ENCODE results near the gene SEMA5B.
A peak's percentile ranks its signal among the peaks of the same experiment; 100 is the strongest.

The SEMA5B gene

DNA sequence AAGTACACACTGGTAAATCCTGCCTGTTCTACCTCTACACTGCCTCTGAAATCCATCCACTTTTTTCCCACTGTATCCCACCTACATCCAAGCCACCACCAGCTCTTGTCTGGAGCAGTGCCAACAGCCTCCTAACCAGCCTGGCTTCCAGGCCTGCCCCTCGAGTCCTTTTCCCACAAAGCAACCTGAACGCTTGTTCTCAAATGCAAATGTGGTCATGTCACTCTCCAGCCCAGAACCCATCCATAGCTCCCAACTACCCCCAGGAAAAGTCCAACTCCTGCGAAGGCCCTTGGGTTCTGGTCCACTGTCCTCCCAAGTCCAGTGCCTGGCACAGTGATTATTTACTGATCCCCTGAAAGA is 83.8 kb downstream of the SEMA5B start:
- DNase-seq = no peak

GRCh38 chr3:122942937-122943827 is 84.4 kb downstream of the SEMA5B start:
- DNase-seq = peak; percentile 25

- no peak for DNase-seq
These were observed 85.3 kb downstream of the SEMA5B start for GRCh38 chr3:122942239-122942638.

GRCh38 chr3:122941228-122942206 is 86.0 kb downstream of the SEMA5B start:
- DNase-seq = no peak

DNA sequence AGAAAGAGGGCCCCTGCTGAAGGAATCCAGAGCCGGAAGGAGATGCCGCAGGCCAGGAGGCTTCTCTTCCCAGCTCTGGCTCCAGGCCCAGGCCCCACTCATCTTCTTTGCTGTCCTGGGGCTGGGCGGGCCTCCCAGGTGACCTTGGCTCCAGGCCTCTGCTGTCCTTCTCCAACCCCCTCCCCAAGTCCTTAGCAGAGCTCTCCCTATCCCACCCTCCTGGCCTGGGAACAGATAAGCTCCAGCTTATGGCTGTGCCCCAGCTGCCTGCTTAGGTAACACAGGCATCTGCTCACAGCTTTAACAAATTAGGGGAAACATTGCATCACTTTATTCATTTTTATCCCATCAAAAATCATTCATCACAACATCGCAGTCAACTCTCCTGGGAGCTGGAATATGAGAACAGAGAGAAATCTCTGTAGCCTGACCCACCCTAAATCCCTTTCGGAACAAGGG is 86.9 kb downstream of the SEMA5B start:
- no peak for DNase-seq

GRCh38 chr3:122938783-122939425 is 88.7 kb downstream of the SEMA5B start:
- no peak for DNase-seq

- DNase-seq = no peak
These were observed 89.8 kb downstream of the SEMA5B start for GRCh38 chr3:122937745-122938144.

DNA sequence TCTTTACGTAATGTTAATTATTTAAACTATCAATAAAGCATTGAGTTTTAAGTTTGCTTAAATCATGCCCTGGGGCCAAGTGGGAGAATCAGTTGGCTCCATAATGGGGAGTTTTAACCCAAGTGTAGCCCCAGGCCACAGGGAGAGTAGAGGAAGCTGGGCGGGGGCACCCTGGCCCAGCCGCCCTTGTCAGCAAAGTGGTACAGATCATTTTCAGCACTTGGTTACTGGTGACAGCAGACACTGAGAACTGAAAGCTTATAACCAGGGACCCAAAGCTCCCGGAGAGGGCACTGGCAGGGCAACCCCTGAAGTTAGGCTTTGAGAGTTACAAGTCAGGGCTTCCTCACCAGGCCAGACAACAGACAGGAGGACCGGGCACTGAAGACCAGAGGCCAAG is 90.6 kb downstream of the SEMA5B start:
- DNase-seq = no peak

DNA sequence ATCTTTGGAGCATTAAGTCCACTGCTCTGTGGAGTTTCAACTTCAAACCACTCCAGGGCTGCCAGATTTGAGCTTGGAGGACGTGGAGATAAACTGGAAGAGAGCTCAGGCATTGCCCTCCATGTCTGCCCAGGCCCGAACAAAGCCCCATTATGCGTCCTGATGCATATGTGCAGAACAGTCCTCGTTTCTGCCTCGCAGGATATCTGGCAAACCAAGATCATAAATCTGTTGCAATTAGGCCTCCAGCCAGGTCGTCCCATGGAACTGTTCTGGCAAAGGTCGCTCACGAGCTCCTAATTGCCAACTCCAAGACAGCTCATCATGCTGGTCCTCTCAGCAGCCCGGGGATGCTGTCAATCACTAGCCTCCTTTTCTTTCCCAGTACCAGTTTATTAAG is 91.2 kb downstream of the SEMA5B start:
- DNase-seq = no peak

DNA sequence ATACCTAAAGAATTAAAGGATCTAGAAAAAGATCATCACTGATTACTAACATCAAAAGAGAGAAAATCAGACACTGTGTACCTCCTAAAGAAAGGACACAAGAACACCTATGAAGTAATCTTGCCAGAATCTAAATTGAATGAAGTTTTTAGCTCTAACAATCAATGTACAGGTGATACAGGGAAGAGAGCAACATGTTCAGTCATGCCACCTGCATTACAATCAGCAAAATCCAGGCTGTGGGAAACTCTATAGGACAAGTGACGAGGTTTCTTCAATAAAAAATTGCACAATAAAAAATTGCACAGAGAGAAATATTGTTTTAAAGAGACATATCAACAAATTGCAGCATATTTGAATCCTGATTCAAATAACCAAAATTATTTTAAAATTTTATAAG is 93.3 kb downstream of the SEMA5B start:
- DNase-seq = no peak

DNA sequence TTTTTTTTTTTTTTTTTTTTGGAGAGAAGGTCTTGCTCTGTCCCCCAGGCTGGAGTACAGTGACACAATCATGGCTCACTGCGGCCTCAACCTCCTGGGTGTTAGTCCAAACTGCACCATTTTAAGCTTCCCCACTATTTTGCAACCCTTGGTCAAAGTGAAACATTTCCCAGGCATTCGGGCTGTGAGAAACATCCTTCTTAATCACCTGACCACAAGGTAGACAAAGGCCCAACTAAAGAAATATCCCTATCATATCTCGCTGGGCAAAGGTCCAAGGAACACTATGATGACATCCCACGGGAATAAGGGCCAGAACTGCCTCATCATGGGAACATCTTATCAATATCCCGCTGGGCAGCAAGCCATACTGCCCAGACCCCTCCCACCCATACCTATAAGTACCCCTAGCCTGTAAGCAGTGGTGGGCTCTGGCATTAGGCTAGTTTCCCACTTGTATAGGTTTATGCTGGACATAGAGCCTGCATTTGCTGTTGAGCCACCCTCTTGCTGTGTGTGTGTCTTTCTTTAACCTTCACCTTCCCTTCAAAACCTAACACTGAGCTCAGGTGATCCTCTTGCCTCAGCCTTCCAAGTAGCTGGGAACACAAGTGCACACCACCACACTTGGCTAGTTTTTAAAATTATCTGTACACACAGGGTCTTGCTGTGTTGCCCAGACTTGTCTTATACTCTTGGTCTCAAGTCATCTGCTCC is 95.2 kb downstream of the SEMA5B start:
- no peak for DNase-seq

- DNase-seq = no peak
These were observed 95.9 kb downstream of the SEMA5B start for GRCh38 chr3:122931636-122932035.

DNA sequence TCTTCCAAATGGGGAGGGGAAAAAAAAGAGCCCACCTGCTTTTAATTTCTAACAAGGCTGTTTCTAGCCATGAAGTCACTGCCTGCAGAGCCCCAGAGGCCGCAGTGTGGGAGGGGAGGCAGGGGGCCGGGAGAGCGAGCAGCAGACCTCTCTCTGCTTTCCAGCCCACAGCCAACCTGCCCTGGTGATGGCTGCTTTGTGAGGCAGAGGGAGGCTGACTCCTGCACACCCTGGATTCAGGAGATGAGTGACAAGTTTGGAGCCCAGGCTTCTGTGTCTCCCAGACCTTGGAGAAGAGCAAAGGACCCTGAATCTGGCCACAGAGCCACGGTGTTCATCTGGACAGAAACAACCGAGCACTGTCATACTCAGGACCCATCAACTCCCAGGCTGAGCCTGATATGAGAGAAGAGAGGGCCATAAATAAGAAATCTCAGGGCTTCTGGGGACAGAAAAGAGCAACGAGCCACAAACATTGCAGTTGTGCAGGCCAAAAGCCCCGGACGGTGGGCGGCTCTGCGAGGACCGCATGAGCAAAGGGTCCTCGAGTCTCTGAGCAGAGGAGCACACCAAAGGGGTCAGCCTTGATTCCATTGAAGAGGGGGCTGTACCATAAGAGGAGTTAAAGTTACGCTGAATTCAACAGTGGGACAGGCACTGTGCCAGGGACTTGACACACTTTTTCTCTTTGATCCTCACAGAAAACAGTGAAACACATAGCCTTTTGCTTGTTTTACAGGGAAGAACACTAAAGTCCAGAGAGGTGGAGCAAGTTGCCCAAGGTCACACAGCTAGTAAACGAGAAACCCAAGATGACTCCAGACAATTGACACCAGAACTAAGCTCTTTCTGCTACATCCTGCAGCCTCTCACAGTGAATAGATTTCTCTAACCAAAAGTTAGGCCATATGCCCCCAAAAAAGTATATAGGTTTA is 97.2 kb downstream of the SEMA5B start:
- no peak for DNase-seq

- DNase-seq = no peak
These were observed 98.1 kb downstream of the SEMA5B start for GRCh38 chr3:122929188-122930062.

GRCh38 chr3:122928396-122929187 is 99.0 kb downstream of the SEMA5B start:
- no peak for DNase-seq

GRCh38 chr3:122927726-122928125 is 99.8 kb downstream of the SEMA5B start:
- no peak for DNase-seq

DNA sequence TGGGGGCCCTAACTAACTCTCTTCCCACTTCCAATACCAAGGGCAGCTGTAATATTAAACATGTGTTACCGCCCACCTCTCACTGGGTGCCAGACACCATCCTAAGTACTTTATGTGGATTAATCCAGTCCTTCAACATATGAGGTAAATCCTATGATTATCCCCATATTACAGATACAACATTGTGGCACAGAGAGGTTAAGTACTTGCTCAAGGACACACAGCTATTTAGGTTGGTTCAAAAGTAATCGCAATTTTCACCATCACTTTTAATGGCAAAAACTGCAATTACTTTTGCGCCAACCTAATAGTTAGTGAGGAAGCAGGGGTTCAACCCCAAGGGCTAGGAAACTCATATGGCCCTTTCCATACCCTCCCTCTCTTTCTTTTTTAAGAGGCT is 100.8 kb downstream of the SEMA5B start:
- DNase-seq = no peak

- DNase-seq = no peak
These were observed 101.2 kb downstream of the SEMA5B start for GRCh38 chr3:122926322-122926721.

DNA sequence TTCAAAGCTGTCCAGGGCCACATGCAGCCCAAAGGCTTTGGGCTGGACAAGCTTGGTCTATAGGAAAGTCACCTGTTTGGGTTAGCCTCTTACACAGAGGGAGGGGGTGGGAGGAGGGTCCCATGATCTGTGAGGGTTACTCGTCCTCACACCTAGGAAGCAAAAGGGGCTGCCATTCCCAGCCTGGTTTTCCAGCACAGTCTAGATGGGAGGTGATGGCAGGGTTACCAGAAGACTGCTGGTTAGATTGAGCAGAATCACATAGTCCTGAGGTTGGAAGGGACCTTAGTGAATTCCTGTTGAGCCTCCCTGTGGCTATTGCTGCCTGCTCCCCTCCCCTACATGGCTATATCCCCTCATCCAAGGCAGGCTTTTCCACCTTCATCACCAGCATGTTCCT is 101.8 kb downstream of the SEMA5B start:
- no peak for DNase-seq
